Stimulated activated CD4-positive, alpha-beta T cell treated with anti-CD3 and anti-CD28 coated beads, TNF-alpha, amount 100 ng/mL, for 48 hours (primary cell): ENCODE results near the gene HSDL2.
"Not testable (repeated sequence)": the region's sequence is repeated elsewhere in the genome, so short reads cannot be mapped to it uniquely, and the experiment has no call there.

Source experiments
- DNase-seq, 3 donors: peaks; one replicate each; pipeline ENCODE4 v3.0.0-alpha.2; 2020; ENCODE audit warnings: low read depth in 3 of 3

HSDL2 gene

GRCh38 chr9:112500842-112501241, 120.9 kb downstream of the HSDL2 start:
- DNase-seq, result no peak

GRCh38 chr9:112501287-112501686, 121.4 kb downstream of the HSDL2 start:
- no peak for DNase-seq

- DNase-seq, result no peak
Observed at GRCh38 chr9:112502175-112502946, 122.5 kb downstream of the HSDL2 start.

- no peak for DNase-seq
Observed at GRCh38 chr9:112503170-112503569, 123.3 kb downstream of the HSDL2 start.

GRCh38 chr9:112505086-112505485, 125.2 kb downstream of the HSDL2 start:
- DNase-seq, result no peak

GRCh38 chr9:112505607-112506006, 125.7 kb downstream of the HSDL2 start:
- no peak for DNase-seq

- DNase-seq, result no peak
Observed at GRCh38 chr9:112506571-112506970, 126.7 kb downstream of the HSDL2 start.

- no peak for DNase-seq
Observed at GRCh38 chr9:112507001-112507680, 127.2 kb downstream of the HSDL2 start.

GRCh38 chr9:112508377-112508776, 128.5 kb downstream of the HSDL2 start:
- no peak for DNase-seq

GRCh38 chr9:112512377-112512776, 132.5 kb downstream of the HSDL2 start:
- DNase-seq, result not testable (repeated sequence)

GRCh38 chr9:112516769-112517168, 136.9 kb downstream of the HSDL2 start:
- no peak for DNase-seq

GRCh38 chr9:112520069-112520468, 140.2 kb downstream of the HSDL2 start:
- no peak for DNase-seq

- DNase-seq, result no peak
Observed at GRCh38 chr9:112520656-112521055, 140.7 kb downstream of the HSDL2 start.
